GM18507 (cell line): ENCODE measurements around the gene MAGI3.

Experiments used
- DNase-seq: peaks from one replicate; pipeline ENCODE4 v3.0.0; 2011; ENCODE audit warnings: low read depth; ENCODE audit not compliant: insufficient read length; ENCODE audit errors: extremely low spot score
- FAIRE-seq: peaks from 2 replicates; lab custom pipeline; 2011; peaks lifted over from hg19 to GRCh38; lab: Jason Lieb, UNC

Gene MAGI3

DNA sequence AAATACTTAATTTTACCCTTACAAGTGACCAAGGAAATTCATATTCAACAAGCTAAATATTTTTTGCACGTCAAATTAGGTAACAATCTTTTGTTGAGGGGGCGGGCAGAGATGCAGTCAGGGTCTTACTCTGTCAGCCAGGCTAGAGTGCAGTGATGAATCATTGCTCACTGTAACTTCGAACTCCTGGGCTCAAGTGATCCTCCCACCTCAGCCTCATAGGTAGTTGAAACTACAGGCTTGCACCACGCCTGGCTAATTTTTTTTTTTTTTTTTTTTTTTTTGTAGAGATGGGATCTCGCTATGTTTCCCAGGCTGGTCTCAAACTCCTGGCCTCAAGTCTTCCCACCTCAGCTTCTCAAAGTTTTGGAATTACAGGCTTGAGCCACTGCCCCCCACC, 342.5 kb downstream of the MAGI3 start:
- FAIRE-seq, result no peak
- DNase-seq, result no peak

DNA sequence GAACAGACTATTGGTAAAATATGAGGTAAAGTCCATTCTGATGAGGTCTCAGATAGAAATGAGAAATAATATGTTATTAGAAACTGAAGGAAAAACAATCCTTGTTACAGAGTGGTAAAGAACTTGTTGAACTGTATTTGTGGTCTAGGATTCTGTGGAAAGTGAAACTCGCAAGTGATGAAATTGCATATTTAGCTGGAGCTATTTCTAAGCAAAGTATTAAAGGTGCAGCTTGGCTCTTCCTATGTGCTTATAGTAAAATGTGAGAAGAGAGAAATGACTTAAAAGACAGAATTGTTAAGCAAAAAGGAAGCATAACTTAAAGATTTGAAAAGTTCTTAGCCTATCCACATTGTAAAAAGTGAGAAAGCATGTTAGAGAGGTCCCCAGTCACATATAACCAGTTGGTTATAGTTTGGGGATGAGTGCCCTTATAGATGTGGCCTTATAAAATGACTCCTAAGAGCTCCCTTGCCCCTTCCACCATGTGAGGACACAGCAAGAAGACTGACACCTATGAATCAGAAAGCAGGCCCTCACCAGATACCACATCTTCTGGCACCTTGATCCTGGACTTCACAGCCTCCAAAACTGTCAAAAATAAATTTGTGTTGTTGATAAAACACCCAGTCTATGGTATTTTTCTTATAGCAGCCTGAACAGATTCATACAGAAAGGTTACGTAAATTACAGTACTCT, 344.2 kb downstream of the MAGI3 start:
- FAIRE-seq (no peak), DNase-seq (no peak)
